Endothelial cell (in vitro differentiated cells): ENCODE data around the gene ZBBX. TPM values are rescaled to one million over a fixed set of nuclear protein-coding genes. Genes with fewer than 3 reads are reported as not detected.

Source experiments
- DNase-seq: peaks from one replicate; pipeline ENCODE4 v3.0.0; 2021; ENCODE audit warnings: low spot score
- H3K27ac Mint-ChIP-seq: one replicate; pipeline ENCODE4 v1.8.0; 2021; ENCODE audit warnings: mixed read lengths, inconsistent platforms; ENCODE audit not compliant: unreplicated experiment
- H3K27me3 Mint-ChIP-seq: one replicate; pipeline ENCODE4 v1.8.0; 2021; ENCODE audit warnings: mild to moderate bottlenecking, moderate library complexity, mixed read lengths, inconsistent platforms; ENCODE audit not compliant: unreplicated experiment
- H3K36me3 Mint-ChIP-seq: one replicate; pipeline ENCODE4 v1.8.0; 2021; ENCODE audit warnings: mild to moderate bottlenecking, low read depth, mixed read lengths, inconsistent platforms; ENCODE audit not compliant: unreplicated experiment
- H3K4me1 Mint-ChIP-seq: one replicate; pipeline ENCODE4 v1.8.0; 2021; ENCODE audit warnings: mild to moderate bottlenecking, mixed read lengths, inconsistent platforms; ENCODE audit not compliant: unreplicated experiment
- H3K4me3 Mint-ChIP-seq: one replicate; pipeline ENCODE4 v1.8.0; 2021; ENCODE audit warnings: mild to moderate bottlenecking, mixed read lengths, inconsistent platforms; ENCODE audit not compliant: unreplicated experiment
- H3K9me3 Mint-ChIP-seq: one replicate; pipeline ENCODE4 v1.8.0; 2021; ENCODE audit warnings: mixed read lengths, inconsistent platforms; ENCODE audit not compliant: unreplicated experiment
- total RNA-seq: library from RNA; stranded (reverse); fragmentation: NEBNext Ultra II Directional; extraction: Animal tissue kit (Norgen Biotek cat#: 25700); gene quantifications from one replicate; pipeline ENCODE4 v1.2.1, GENCODE V29; 2021; ENCODE audit not compliant: unreplicated experiment
- TF ChIP-seq, protein P1 (sequence below): fragments of 200-600 bp; sonication (generic); IDR thresholded peaks from one replicate; pipeline ENCODE4 v1.5.0; 2021; ENCODE audit warnings: antibody characterized with exemption; ENCODE audit not compliant: unreplicated experiment

Gene ZBBX
- total RNA-seq, 1 donor from 2014 or later: 3.2 TPM

DNA sequence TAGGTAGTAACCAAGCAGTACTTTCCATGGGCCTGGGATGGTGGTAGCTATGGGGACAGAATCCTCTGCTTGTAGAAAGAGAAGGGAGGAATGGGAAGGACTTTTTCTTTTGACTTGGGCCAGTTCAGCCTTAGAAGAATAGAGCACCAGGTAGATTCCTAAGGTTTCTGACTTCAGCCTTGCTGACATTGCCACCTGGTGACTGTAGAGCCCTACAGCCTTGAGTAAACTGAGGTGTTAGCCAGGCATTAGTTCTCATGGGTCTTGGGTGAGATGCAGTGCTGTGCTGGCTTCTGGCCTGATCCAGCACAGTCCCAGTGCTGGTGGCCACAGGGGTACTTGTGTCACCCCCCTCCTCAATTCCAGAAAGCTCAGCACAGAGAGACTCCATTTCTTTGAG is 171.1 kb downstream of the ZBBX start:
- Mint-ChIP-seq H3K36me3 (no peaks in the 10 kb centered on the region), H3K4me1 (no peaks in the 10 kb centered on the region), H3K4me3 (no peak overlapping the region), H3K27ac (no peak overlapping the region), H3K27me3 (no peaks in the 10 kb centered on the region), H3K9me3 (no peaks in the 10 kb centered on the region)
- TF ChIP-seq, protein P1, sequence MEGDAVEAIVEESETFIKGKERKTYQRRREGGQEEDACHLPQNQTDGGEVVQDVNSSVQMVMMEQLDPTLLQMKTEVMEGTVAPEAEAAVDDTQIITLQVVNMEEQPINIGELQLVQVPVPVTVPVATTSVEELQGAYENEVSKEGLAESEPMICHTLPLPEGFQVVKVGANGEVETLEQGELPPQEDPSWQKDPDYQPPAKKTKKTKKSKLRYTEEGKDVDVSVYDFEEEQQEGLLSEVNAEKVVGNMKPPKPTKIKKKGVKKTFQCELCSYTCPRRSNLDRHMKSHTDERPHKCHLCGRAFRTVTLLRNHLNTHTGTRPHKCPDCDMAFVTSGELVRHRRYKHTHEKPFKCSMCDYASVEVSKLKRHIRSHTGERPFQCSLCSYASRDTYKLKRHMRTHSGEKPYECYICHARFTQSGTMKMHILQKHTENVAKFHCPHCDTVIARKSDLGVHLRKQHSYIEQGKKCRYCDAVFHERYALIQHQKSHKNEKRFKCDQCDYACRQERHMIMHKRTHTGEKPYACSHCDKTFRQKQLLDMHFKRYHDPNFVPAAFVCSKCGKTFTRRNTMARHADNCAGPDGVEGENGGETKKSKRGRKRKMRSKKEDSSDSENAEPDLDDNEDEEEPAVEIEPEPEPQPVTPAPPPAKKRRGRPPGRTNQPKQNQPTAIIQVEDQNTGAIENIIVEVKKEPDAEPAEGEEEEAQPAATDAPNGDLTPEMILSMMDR: no peak
- no peak for DNase-seq

DNA sequence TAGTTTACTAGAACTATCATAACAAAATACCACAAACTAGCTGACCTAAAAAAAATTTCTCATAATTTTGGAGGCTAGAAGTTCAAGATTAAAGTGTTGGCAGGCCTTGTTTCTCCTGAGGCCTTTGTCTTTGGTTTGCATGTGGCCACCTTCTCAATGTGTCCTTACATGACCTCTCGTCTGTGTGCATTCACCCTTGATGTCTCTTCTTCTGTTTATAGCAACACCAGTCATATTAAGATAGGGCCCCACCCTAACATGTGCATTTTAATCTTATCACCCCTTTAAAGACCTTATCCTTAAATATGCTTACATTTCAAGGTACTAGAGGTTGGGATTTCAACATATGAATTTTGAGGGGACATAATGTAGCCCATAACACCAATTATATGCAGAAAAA is 177.0 kb downstream of the ZBBX start:
- no peak for DNase-seq
- H3K9me3 Mint-ChIP-seq: no peaks in the 10 kb centered on the region
- no peak overlapping the region for H3K27ac Mint-ChIP-seq
- TF ChIP-seq, protein P1: no peak
- no peaks in the 10 kb centered on the region for H3K27me3 Mint-ChIP-seq
- H3K4me3 Mint-ChIP-seq: no peak overlapping the region
- peaks cover 4% of the 10 kb centered on the region for H3K4me1 Mint-ChIP-seq
- no peaks in the 10 kb centered on the region for H3K36me3 Mint-ChIP-seq

DNA sequence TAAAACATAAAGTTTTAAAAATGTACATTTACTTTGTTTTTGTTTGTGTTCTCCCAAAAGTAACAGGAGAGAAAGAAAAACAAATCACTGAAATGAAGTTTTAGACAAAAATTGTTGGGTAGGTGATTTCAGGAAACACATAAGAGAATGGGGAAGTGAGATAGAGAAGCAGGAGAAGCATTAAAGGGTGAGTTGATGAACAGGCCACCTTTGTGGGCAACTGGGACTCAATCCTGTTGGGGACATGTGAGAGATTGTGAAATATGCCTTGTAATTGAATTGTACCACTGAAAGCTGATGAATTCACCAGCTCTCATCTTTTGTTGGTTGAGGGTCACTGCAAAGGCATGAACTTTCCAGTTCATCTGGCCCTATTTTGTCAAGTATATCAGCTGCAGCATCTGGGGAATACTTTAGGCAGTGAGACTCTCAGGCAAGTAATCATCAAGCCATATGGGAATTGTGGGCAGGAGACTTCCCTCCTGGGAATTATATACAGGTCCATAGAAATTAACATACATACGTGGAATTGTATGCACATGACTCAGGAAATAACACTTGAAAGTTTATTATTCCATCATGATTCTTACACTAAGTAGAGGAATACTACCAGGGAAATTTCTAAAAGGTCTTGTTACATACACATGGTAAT is 181.0 kb downstream of the ZBBX start:
- TF ChIP-seq, protein P1: no peak
- no peak overlapping the region for H3K4me3 Mint-ChIP-seq
- H3K9me3 Mint-ChIP-seq: no peaks in the 10 kb centered on the region
- H3K27me3 Mint-ChIP-seq: no peaks in the 10 kb centered on the region
- H3K36me3 Mint-ChIP-seq: no peaks in the 10 kb centered on the region
- DNase-seq: no peak
- no peak overlapping the region for H3K27ac Mint-ChIP-seq
- peaks cover 4% of the 10 kb centered on the region for H3K4me1 Mint-ChIP-seq

Other genes starting within 250 kb of the ZBBX start
- gene SERPINI2, start 93.7 kb upstream of the ZBBX start, total RNA-seq: not detected